ENCODE results near the gene CCDC7.
A peak's percentile ranks its signal among the peaks of the same experiment; 100 is the strongest.
"Not testable (repeated sequence)": the region's sequence is repeated elsewhere in the genome, so short reads cannot be mapped to it uniquely, and the experiment has no call there.

The CCDC7 gene

DNA sequence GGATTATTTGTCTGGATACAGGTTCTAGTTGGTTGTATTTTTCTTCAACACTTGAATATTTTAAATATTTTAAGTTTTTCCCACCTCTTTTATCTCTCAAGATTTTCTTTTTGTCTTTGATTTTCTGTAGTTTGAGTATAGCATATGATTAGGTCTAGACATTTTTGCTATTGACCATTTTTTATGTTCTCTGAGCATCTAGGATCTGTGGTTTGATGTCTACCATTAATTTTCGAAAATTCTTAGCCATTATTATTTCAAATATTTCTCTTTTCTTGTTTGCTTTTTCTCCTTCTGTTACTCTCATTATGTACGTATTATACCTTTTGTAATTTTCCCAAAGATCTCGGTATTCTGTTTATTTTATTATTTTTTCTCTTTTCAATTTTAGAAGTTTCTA lies 293.0 kb downstream of the CCDC7 start:
- no peak for DNase-seq

DNA sequence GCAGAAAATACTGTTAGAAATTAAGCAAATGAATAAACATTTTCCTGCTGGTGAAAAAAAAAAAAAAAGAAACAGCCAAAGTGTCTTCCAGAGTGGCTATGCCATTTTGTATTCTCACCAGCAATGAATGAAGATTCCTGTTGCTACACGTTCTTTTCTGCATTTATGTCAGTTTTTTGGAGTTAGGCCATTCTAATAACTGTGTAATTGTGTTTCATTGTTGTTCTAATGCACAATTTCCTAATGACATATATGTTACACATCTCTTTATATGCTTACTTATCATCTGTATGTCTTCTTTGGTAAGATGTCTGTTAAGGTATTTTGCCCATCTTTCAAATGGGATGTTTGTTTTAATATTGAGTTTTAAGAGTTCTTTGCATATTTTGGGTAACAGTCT lies 298.4 kb downstream of the CCDC7 start:
- DNase-seq: no peak

DNA sequence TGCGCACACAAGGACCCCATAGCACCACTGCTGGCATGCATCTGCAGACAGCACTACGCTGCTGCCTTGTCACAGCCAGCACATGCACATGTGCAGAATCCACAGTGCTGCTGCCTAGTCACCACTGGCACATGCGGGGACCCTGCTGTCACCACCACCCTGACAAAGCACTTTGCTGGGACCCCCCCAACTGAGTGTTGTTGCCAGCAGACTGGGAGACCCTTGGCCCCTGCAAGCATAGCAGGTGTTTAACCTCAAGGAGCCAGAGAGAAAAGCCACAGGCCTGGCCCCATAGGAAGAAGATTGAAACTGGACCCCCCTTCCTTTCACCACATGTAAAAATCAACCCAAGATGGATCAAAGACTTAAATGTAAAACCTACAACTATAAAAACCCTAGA lies 300.9 kb downstream of the CCDC7 start:
- no peak for DNase-seq

GRCh38 chr10:32751582-32751981 lies 305.6 kb downstream of the CCDC7 start:
- DNase-seq: no peak

DNA sequence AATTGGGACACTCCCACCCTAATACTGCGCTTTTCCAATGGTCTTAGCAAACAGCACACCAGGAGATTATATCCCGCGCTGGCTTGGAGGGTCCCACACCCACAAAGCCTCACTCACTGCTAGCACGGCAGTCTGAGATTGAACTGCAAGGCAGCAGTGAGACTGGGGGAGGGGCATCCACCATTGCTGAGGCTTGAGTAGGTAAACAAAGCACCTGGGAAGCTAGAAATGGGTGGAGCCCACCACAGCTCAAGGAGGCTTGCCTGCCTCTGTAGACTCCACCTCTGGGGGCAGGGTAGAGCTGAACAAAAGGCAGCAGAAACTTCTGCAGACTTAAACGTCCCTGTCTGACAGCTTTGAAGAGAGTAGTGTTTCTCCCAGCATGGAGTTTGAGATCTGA lies 309.0 kb downstream of the CCDC7 start:
- DNase-seq: not testable (repeated sequence)

DNA sequence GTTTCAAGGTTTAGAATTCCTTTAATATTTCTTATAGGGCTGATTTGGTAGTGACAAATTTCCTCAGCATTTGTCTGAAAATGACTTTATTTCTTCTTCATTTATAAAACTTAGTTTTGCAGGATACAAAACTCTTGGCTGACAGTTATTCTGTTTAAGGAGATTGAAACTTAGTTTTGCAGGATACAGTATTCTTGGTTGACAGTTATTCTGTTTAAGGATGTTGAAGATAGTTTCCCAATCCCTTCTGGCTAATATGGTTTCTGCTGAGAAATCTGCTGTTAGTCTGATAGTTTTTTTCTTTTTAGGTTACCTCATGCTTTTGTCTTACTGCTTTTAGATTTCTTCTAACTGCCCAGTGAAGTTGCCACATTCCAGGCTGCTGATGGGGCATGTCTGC lies 325.3 kb downstream of the CCDC7 start:
- DNase-seq: no peak

DNA sequence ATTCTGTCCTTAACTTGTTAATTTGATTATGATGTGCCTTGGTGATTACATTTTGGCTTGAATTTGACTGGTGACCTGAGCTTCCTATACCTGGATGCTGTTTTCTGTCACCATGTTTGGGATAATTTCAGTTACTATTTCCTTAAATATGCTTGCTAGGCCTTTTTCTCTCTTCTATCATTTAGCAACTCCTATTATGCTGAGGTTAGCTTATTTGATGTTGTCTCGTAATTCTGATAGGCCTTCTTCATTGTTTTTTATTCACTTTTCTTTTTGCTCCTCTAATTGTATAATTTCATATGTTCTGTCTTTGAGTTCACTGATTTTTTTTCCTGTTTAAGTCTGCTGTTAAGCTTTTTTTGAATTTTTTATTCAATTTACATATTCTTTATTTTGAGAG lies 327.2 kb downstream of the CCDC7 start:
- no peak for DNase-seq

- DNase-seq: no peak
Observed at GRCh38 chr10:32786968-32787367, 341.0 kb downstream of the CCDC7 start.

GRCh38 chr10:32787690-32788284 lies 341.8 kb downstream of the CCDC7 start:
- no peak for DNase-seq

- DNase-seq: no peak
Observed at GRCh38 chr10:32788359-32788758, 342.4 kb downstream of the CCDC7 start.

DNA sequence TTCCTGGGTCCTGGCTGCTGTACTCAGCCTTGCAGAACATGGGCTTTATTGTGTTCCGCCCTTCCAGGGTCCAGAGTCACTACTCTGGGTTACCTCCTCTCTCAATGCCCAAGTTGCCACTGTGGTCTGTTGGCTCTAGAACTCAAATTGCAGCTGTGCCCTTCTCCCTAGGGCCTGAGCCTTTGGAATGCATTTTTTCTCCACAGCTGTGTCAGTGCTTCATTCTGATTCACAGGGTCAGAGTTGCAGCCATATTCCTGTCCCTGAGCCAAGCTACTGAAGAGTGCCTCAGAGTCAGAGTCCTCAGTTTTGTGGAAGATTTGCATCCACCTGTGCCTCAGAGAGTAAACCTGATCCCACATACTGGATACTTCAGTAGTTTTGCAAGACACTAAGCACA lies 344.5 kb downstream of the CCDC7 start:
- no peak for DNase-seq

GRCh38 chr10:32793033-32793432 lies 347.1 kb downstream of the CCDC7 start:
- DNase-seq: no peak

DNA sequence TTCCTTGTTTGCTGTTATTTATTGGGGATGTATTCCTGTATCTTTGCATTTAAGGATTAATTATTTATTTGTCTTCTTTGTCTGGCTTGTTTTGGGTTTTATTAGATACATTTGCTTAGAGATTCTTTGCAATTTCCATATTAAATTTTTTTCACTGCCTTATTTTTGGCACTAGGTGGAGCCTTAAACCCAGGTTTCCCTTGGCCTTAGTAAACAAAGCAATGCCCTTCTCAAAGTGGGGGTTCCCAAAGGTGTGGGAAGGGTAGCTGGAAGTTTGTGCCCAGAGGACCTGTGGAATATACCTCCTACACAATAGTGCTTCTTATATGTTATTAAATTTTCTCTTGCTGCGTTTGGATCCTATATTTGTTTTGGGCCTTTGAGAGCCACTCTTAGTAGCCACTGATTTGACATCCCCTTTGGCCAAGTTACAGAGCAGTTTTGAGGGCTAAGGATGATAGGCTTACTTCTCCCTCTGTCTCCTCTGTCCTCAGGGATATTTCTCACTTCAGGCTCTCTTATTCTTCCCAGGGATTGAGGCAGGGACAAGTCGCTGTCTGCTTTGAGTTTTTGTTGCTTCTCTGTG lies 349.8 kb downstream of the CCDC7 start:
- DNase-seq: peak in 2 of 5 donors; percentile 6 to 48

- not testable (repeated sequence) for DNase-seq
Observed at GRCh38 chr10:32797393-32797792, 351.5 kb downstream of the CCDC7 start.

- no peak for DNase-seq
Observed at GRCh38 chr10:32846974-32847373, 401.0 kb downstream of the CCDC7 start.

- DNase-seq: no peak
Observed at GRCh38 chr10:32851301-32851700, 405.4 kb downstream of the CCDC7 start.

DNA sequence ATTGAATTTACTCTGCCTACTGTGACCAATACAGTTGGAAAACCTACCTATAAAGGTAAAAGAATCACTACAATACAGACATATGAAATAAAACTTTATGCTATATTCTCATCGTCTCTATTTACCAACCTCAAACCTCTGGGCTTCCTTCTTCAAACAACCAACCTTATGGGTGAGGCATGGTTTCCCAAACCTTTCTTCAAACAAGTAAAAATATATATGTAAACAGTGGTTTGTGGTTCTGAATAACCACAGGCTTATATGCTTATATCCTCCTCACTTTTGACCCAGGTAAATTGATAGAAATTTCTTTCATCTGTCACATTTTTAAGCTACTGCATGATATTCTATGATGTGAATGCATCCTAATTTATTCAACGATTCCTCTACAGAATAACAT lies 408.5 kb downstream of the CCDC7 start:
- no peak for DNase-seq

DNA sequence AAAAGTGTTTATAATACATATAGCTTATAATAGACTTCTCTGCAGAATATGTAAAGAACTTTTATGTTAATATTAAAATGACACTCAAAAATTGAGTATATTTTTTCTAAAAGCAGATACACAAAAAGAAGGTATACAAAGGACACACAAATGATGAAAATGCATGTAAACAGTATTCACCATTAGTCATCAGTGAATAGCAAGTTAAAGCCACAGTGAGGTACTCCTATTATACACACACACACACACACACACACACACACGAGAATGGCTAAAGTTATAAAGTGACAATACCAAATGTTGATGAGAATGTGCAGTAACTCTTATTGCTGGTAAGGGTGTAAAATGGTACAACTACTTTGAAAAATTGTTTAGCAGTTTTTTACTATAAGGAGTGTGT lies 419.2 kb downstream of the CCDC7 start:
- no peak for DNase-seq

- DNase-seq: no peak
Observed at GRCh38 chr10:32877915-32878314, 432.0 kb downstream of the CCDC7 start.

- no peak for DNase-seq
Observed at GRCh38 chr10:32878646-32879045, 432.7 kb downstream of the CCDC7 start.

DNA sequence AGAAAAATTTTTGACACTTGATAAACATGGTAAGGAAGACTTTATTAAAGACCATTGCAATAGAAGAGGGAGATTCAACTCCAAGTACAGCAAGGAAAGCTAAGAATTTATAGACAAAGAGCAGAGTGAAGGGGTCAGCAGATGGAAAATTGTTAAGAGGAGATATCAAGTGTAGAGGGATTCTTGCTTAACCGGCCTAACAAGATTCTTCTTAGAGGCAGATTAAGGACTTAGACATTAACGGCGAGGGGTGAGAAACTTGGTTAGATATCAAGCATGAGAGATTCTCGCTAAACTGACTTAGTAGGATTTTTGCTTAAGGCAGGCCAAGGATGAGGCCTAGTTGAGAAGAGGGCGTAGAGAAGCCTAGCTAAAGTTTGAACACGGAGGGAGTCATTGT lies 436.1 kb downstream of the CCDC7 start:
- DNase-seq: no peak

GRCh38 chr10:32887481-32887880 lies 441.5 kb downstream of the CCDC7 start:
- DNase-seq: no peak

DNA sequence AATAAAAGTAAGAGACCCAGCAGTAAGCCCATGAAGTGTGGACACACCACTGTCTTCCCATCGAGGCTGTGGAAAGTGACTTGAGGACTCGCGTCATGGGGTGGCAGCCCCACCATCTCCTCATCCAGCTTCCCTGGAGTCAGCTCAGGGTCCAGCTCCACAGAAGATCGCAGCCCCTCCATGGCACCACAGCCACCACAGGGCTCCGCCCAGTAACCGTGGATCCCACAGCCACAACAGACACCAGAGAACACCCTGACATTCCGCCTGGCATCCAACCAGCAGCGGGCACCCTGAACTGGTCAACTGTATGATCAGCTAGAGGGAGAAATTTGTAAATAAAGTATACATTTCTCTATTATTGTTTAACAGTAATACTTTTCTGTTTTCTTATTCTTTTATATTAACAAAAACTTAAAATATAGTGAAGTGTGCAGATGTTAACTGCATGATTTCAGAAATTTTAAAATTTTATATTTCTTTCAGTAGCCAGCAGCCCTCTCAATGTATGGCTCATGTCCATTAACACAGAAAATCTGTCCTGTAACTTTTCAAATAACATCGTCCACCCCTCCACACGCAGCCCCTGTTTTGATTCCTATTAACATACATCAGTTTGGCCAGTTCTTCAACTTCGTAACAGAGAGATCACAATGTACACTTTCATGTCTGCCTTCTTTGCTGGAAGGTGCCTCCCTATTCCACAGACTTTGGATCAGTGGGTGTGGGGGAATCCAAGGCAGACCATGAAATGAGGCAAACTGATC lies 442.4 kb downstream of the CCDC7 start:
- no peak for DNase-seq

DNA sequence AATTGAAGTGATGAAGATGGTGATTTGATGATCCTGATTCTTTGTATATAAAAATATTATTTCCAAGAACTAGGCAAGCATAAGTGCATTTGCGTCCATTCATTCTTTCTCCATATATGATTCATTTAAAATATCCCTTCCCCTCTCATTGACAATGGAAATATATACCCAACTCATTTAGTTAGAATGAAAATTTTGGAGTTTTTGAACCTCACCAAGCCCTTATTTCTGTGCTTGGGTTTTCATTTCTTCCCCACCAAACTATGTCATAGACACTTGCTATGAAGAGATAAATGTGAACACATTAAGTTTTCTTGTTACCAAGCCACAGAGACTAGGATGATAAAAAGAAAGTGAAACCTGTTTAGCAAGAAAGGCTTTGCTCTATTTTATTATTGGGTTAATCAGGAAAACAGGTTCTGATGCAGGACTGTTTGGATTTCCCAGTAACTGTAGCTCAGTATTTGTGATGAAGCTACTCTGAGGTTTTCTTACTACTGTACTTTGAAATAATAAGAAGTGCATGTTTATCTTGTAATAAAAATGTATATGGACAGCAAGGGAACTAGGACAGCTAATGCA lies 443.8 kb downstream of the CCDC7 start:
- DNase-seq: no peak

Measured in T-helper 1 cell (primary cell).